GM08714 (cell line): ENCODE measurements around the gene ZNF133.
"Not testable (repeated sequence)": the region's sequence is repeated elsewhere in the genome, so short reads cannot be mapped to it uniquely, and the experiment has no call there.

Experiments
- H3K4me3 ChIP-seq: fragments of 200-500 bp; sonication (Bioruptor generic); 2 replicates; pipeline ENCODE4 v1.5.1; 2014; ENCODE audit warnings: mild to moderate bottlenecking, low read length, inconsistent platforms
- ZNF274 ChIP-seq: IDR thresholded peaks from 2 replicates; pipeline ENCODE4 v1.6.1; 2012; ENCODE audit warnings: mild to moderate bottlenecking, low read depth, low read length

The ZNF133 gene

DNA sequence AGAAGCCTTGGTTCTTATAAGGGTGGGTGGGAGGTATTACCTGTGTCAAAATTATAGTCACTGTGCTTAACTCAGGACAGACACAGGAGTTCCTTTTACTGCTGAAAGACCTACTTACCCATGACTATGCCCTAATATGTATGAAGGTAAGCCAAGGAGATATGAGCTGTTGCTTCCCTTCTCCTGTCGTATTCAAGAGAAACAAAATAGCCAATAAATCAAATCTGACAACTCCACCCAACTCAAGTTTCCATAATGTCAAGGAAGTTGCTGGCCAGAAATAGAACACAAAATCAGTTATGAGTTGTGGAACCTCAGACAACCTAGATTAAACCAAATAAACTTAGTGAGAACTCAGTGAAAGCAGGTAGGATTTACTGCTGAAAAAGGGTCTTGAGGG, 25.1 kb downstream of the ZNF133 start:
- TF ChIP-seq ZNF274: no peak
- H3K4me3 ChIP-seq: no peak overlapping the region

DNA sequence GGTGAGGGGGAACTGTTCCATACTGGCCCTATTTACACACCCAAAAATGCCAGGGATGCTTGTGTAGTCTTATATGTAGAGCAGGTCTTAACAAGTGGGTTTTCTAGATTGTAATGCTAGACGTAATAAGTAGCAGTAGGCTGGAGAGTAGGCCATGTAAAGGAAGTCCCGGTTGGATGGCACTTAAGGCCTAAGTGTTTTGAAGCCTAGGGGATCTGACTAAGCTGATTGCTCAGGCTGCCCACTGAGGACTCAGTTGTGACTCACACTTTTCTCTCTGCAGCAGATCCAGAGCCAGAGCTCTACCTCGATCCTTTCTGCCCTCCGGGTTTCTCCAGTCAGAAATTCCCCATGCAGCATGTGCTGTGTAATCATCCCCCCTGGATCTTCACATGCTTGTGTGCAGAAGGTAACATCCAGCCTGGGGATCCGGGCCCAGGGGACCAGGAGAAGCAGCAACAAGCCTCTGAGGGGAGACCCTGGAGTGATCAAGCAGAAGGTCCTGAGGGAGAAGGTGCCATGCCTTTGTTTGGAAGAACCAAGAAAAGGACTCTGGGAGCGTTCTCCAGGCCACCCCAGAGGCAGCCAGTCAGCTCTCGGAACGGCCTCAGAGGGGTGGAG, 26.6 kb downstream of the ZNF133 start:
- H3K4me3 ChIP-seq: no peak overlapping the region
- TF ChIP-seq ZNF274: no peak

DNA sequence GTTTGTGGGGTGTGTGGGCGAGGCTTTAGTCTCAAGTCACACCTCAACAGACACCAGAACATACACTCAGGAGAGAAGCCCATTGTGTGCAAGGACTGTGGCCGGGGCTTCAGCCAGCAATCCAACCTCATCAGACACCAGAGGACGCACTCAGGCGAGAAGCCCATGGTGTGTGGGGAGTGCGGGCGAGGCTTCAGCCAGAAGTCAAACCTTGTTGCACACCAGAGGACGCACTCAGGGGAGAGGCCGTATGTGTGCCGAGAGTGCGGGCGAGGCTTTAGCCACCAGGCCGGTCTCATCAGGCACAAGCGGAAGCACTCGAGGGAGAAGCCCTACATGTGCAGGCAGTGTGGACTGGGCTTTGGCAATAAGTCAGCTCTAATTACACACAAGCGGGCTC, 27.8 kb downstream of the ZNF133 start:
- no peak overlapping the region for H3K4me3 ChIP-seq

DNA sequence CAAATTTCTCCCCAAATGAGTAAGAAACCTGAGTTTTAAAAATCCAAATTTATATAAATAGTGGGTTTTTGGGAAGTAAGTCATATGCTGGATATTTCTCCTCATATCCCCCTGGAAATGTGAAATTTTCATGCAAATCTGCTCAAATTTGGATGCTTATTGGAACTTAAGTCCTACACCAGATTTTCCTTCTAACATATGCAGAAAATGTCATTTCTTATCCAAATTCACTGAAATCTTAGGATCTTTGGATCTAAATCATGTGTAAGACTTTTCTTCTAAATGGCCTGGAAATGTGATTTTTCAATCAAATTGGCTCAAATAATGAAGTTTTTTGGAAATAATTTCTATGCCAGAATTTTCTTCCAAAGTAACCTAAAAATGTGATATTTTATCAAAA, 33.0 kb downstream of the ZNF133 start:
- no peak for TF ChIP-seq ZNF274
- no peak overlapping the region for H3K4me3 ChIP-seq

More for the DNA sequence above, 27.8 kb downstream of the ZNF133 start:
- no peak for TF ChIP-seq ZNF274

DNA sequence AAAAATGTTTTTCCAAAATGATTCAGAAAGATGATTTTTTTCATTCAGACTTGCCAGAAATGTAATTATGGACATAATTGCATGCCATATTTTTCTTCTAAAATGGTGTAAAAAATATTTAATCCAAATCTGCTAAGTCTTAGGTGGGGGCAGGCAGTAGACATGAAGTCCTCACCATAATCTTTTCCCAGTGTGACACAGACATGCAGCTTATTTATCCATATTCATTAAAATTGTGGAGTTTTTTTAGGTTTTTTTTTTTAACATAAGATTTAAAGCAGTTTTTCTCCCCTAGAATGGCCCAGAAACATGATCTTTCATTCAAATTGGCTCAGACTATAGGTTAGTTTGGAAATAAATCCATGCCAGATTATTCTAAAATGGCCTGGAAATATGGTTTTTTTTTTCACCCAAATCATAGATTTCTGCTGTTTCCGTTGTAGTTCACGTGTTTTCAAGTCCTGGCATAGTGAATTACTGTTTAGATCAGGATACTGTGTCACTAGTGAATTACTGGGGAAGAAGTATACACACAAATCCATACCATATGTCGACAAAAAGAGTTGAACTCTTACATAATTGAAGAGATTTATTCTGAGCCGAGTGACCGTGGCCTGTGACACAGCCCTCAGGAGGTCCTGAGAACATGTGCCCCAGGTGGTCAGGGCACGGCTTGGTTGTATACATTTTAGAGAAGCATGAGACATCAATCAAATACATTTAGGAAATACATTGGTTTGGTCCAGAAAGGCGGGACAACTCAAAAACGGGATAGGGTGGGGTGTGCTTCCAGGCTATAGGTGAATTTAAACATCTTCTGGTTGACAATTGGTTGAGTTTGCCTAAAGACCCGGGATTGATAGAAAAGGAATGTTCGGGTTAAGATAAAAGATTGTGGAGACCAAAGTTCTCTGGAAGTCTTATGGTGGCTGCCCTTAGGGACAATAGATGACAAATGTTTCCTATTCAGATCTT, 33.9 kb downstream of the ZNF133 start:
- no peak overlapping the region for H3K4me3 ChIP-seq
- TF ChIP-seq ZNF274: no peak

DNA sequence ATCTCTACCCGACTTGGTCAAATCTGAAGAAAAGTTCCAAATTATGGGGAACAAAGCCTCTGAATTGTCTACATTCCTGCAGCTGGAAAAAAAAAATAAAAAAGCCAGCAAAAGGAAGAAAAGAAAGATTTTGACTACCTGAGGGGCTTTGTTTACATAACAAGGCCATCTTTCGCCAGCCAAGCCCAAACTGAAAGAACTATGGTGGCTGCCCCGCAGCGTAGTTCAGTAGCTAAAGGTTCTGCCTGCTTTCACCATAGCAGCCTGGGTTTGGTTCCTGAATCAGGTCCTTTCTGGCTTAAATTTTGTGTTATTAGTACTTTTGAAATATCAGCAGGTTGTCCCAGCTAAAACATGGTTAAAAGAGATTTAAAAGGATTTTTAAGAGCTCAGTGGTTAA, 35.4 kb downstream of the ZNF133 start:
- no peak for TF ChIP-seq ZNF274
- H3K4me3 ChIP-seq: no peak overlapping the region

DNA sequence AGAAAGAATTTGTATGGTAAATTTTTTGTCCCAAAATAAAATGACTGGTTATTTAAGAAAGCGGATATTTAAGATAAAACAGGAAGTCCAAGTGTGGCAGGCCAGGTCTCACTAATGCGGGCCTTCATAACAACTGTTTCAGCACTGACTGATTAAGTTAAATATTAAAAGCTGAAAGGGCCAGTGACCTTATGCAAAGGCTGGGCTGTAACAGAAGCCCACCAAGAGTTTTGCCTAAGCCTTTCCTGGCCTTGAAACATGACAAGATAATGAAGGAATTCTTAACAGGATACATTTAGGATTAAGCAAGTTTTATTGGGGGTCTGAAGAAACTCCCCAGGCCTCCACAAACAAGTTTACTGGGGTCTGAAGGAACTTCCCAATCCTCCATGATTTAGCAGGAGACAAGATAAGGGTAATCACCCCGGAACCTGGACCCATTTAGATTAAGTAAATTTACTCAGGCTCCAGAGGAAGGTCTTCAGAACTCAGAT, 36.3 kb downstream of the ZNF133 start:
- TF ChIP-seq ZNF274: no peak
- H3K4me3 ChIP-seq: no peak overlapping the region

DNA sequence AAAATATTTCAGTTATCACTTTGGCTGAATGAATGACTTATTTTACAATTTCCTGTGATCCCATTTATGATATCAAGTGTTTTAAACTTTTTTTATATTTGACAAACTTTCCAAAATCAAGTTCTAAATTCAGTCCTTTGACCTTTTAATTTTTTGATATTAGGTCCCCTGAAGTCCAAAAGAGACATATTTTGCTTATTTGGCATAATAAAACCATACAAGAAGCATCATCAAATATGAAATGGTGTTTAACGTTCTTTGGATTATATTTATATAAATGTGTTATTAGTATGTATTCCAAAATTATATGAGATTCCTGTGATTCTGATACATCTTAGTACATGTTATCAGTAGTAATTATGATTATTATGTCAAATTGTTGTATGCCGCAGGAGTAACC, 38.7 kb downstream of the ZNF133 start:
- no peak for TF ChIP-seq ZNF274
- H3K4me3 ChIP-seq: no peak overlapping the region

DNA sequence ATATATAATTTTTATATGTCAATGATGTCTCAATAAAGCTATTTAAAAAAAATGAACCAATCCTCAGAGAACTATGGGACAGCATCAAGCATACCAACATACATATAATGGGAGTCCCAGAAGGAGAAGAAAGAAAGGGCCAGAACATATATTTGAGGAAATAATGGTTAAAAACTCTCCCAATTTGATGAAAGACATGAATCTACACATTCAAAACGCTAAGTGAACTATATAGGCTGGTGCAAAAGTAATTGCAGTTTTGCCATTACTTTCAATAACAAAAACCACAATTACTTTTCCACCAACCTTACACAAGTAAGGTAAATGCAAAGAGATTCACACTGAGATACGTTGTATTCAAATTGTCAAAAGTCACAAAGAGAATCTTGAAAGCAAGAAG, 43.4 kb downstream of the ZNF133 start:
- no peak overlapping the region for H3K4me3 ChIP-seq
- TF ChIP-seq ZNF274: no peak

DNA sequence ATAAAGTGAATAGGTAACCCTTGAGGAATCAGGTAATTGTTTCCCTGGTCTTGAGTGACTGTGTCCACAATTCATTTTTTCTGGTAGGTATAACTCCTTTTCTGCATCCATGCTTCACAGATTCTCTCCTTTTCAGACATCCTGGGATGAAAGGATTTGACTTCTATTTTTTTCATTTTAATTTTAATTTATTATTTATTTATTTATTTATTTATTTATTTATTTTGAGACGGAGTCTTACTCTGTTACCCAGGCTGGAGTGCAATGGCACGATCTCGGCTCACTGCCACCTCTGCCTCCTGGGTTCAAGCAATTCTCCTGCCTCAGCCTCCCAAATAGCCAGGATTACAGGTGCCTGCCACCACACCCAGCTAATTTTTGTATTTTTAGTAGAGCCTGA, 61.4 kb downstream of the ZNF133 start:
- H3K4me3 ChIP-seq: not testable (repeated sequence)

DNA sequence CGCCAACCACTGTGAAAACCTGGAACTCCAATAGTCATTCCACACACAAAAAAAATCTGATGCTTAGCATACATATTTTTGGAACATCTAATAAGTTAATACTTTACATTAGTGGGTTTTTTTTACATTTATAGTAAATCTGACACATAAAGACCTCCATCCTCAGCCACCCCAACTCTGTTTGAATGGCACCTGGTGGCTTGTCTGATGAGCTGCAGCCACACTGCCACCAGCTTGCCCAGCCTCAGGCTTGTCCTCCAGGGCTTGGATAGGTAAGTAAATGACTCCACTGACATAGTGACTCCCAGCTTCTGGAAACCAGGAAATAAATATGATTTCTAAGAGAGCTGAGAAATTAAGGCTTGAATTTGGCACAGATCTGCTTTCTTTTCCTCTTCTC, 71.5 kb downstream of the ZNF133 start:
- TF ChIP-seq ZNF274: no peak
- H3K4me3 ChIP-seq: no peak overlapping the region

DNA sequence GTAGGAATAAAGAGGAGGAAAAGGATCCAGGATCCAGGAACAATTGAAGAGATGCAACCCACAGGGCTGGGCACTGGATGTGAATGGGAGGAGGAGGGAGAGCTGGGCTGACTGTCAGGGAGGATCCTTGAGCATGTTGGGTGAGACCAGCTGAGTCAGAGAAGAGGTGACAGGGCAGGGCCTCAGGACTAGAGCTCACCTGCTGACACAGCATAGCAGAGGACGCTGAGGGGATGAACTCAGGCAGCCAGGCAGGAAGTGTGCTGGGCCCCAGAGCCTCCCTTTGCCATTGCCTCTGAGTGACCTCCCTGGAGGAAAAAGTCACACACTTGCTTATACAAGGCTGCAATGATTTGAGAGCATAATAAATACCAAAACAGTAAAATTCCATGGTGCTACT, 72.3 kb downstream of the ZNF133 start:
- no peak for TF ChIP-seq ZNF274
- no peak overlapping the region for H3K4me3 ChIP-seq

DNA sequence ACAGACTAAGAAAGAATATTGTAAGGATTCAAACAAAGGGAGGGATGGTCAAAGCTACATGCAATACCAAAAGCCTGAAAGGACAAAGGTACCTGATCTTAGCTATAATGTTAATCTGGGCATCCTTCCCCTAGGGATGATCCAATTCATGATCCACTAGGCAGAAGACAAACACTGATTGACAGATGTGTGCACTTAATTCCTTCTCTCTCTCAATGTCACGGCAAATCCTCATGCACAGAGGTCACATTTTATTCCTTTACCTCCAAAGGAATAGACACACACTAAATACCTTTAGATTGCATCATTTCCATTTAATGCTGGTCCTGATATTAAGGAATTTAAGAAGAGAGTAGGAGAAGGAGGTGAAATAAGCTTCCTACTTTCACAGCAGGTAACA, 73.4 kb downstream of the ZNF133 start:
- H3K4me3 ChIP-seq: no peak overlapping the region
- TF ChIP-seq ZNF274: no peak

DNA sequence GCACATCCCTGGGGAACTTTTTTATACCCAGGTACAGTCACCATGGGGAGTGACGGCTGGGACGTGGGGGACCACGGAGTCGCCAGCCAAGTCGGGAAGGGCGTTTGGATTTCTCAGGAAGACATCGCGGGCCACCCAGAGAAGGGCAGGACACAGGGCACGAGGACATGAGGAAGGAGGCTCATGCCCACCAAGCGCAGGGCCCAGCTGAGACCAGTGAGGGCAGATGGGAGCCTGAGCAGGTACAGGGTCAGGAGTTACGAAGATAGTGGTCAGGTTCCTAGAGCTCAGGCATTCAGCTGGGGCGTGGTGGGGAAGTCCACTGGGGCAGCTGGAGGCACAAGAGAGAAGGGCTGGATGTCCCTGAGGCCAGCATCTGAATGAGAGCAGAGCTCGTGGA, 74.6 kb downstream of the ZNF133 start:
- no peak overlapping the region for H3K4me3 ChIP-seq
- TF ChIP-seq ZNF274: no peak

DNA sequence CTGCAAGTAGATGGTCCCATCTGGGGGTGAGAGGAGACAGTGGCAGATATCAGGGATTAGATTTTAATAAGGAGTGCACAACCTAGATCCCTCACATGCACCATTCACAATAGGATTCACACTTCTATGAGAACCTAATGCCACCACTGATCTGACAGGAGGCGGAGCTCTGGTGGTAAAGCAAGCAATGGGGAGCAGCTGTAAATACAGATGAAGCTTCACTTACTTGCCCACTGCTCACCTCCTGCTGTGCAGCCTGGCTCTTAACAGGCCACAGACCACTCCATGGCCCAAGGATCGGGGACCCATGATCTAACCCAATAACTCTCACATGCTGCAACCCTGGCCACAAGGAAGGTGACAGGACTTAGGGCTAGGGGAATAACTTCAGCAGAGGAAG, 75.4 kb downstream of the ZNF133 start:
- no peak for TF ChIP-seq ZNF274
- H3K4me3 ChIP-seq: no peak overlapping the region

DNA sequence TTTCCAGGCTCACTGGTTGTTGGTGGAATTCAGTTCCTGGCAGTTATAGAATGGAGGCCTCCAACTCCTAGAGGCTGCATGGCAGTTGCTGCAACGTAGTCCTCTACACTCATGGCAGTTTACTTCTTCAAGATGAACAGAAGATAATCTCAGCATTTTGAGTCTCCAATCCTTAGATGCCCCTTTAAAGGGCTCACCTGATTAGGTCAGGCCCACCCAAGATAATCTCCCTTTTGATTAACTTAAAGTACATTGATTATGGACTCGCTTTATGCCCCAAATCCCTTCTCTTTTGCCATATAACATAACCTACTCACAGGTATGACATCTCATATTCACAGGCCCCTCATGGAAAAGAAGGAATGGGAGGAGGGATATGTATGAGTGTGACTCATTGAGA, 76.4 kb downstream of the ZNF133 start:
- H3K4me3 ChIP-seq: no peak overlapping the region
- no peak for TF ChIP-seq ZNF274
